WTC11 (cell line): ENCODE measurements around the gene PTPRN2. TPM values are rescaled to one million over a fixed set of nuclear protein-coding genes. Genes with fewer than 3 reads are reported as not detected.

Experiments used
- ATAC-seq: fragments of 200-7000 bp; cut with Tn5 transposase; 2 replicates; pipeline ENCODE4 v1.10.0; 2021; ENCODE audit warnings: mild to moderate bottlenecking, moderate library complexity
- CTCF ChIA-PET: fragments of 300-600 bp; sonication (Branson Sonifier 250); formaldehyde crosslinking; loops from one replicate; lab custom pipeline; 2021; ENCODE audit warnings: antibody characterized with exemption; lab: Charles Lee
- POLR2A ChIA-PET: fragments of 350-600 bp; sonication (Branson Sonifier 250); formaldehyde crosslinking; loops from one replicate; lab custom pipeline; 2021; ENCODE audit warnings: antibody characterized with exemption; lab: Charles Lee
- DNase-seq: peaks from one replicate; pipeline ENCODE4 v3.0.0; 2021; ENCODE audit warnings: low spot score
- H3K27ac Mint-ChIP-seq: 2 replicates; pipeline ENCODE4 v1.8.0; 2021; ENCODE audit warnings: mixed read lengths
- H3K27me3 Mint-ChIP-seq: 2 replicates; pipeline ENCODE4 v1.8.0; 2021; ENCODE audit warnings: low read depth, mild to moderate bottlenecking, moderate library complexity, mixed read lengths
- H3K36me3 Mint-ChIP-seq: 2 replicates; pipeline ENCODE4 v1.8.0; 2021; ENCODE audit warnings: mixed read lengths
- H3K4me1 Mint-ChIP-seq: 2 replicates; pipeline ENCODE4 v1.8.0; 2022; ENCODE audit warnings: mixed read lengths
- H3K4me3 Mint-ChIP-seq: 2 replicates; pipeline ENCODE4 v1.8.0; 2021; ENCODE audit warnings: mild to moderate bottlenecking, moderate library complexity, mixed read lengths
- H3K9me3 Mint-ChIP-seq: 2 replicates; pipeline ENCODE4 v1.8.0; 2021; ENCODE audit warnings: mixed read lengths
- ELF4 ChIP-seq: sonication (generic); formaldehyde crosslinking; IDR thresholded peaks from 2 replicates; pipeline ENCODE4 v1.8.1; 2022; ENCODE audit warnings: low read depth, mild to moderate bottlenecking, moderate library complexity, missing genetic modification reagents
- ESRRA ChIP-seq: sonication (generic); formaldehyde crosslinking; IDR thresholded peaks from 2 replicates; pipeline ENCODE4 v1.8.1; 2022; ENCODE audit warnings: mild to moderate bottlenecking, missing genetic modification reagents, borderline replicate concordance
- ETV6 ChIP-seq: sonication (generic); formaldehyde crosslinking; IDR thresholded peaks from 2 replicates; pipeline ENCODE4 v1.8.1; 2022; ENCODE audit warnings: mild to moderate bottlenecking, missing genetic modification reagents
- GRHL2 ChIP-seq: fragments of 250-450 bp; sonication (Bioruptor Pico); IDR thresholded peaks from 2 replicates; pipeline ENCODE4 v1.8.0; 2022; ENCODE audit warnings: mild to moderate bottlenecking, moderate library complexity; ENCODE audit not compliant: insufficient replicate concordance, severe bottlenecking
- HMGA2 ChIP-seq: fragments of 250-450 bp; sonication (Bioruptor Pico); IDR thresholded peaks from 2 replicates; pipeline ENCODE4 v1.4.0; 2021; ENCODE audit warnings: mild to moderate bottlenecking, moderate library complexity
- MXD4 ChIP-seq: fragments of 250-450 bp; sonication (Bioruptor Pico); IDR thresholded peaks from 2 replicates; pipeline ENCODE4 v1.8.0; 2021; ENCODE audit warnings: mild to moderate bottlenecking, moderate library complexity, borderline replicate concordance
- NFATC4 ChIP-seq: fragments of 250-450 bp; sonication (Bioruptor Pico); IDR thresholded peaks from 2 replicates; pipeline ENCODE4 v1.9.0; 2021; ENCODE audit warnings: mild to moderate bottlenecking
- NR1H2 ChIP-seq: sonication (generic); formaldehyde crosslinking; IDR thresholded peaks from 2 replicates; pipeline ENCODE4 v1.9.0; 2021; ENCODE audit warnings: mild to moderate bottlenecking, moderate library complexity, missing genetic modification reagents
- SMAD4 ChIP-seq: sonication (generic); formaldehyde crosslinking; IDR thresholded peaks from 2 replicates; pipeline ENCODE4 v1.8.0; 2022; ENCODE audit warnings: mild to moderate bottlenecking, missing genetic modification reagents
- SOX15 ChIP-seq: fragments of 250-450 bp; sonication (Bioruptor Pico); IDR thresholded peaks from 2 replicates; pipeline ENCODE4 v1.9.0; 2021; ENCODE audit warnings: mild to moderate bottlenecking
- ZNF138 ChIP-seq: sonication (generic); formaldehyde crosslinking; conservative IDR thresholded peaks from 2 replicates; pipeline ENCODE4 v1.8.1; 2022; ENCODE audit warnings: mild to moderate bottlenecking, moderate library complexity, missing genetic modification reagents
- ZNF219 ChIP-seq: sonication (generic); formaldehyde crosslinking; IDR thresholded peaks from 2 replicates; pipeline ENCODE4 v1.8.0; 2023; ENCODE audit warnings: missing genetic modification reagents, mild to moderate bottlenecking, borderline replicate concordance
- ZNF396 ChIP-seq: fragments of 250-450 bp; sonication (Bioruptor Pico); IDR thresholded peaks from 2 replicates; pipeline ENCODE4 v1.8.0; 2021; ENCODE audit warnings: mild to moderate bottlenecking, moderate library complexity, borderline replicate concordance
- ZNF416 ChIP-seq: fragments of 250-450 bp; sonication (Bioruptor Pico); IDR thresholded peaks from 2 replicates; pipeline ENCODE4 v1.9.0; 2021; ENCODE audit warnings: mild to moderate bottlenecking, inconsistent platforms
- ZNF423 ChIP-seq: fragments of 250-450 bp; sonication (Bioruptor Pico); IDR thresholded peaks from 2 replicates; pipeline ENCODE4 v2.1.2; 2022; ENCODE audit warnings: mild to moderate bottlenecking, moderate library complexity
- ZNF671 ChIP-seq: fragments of 250-450 bp; sonication (Bioruptor Pico); IDR thresholded peaks from 2 replicates; pipeline ENCODE4 v1.8.0; 2021; ENCODE audit warnings: mild to moderate bottlenecking
- total RNA-seq: library from RNA; stranded (reverse); gene quantifications from 3 replicates; pipeline ENCODE4 v1.2.3, GENCODE V29; 2021
- TF ChIP-seq, protein P1 (sequence below): sonication (generic); formaldehyde crosslinking; IDR thresholded peaks from 2 replicates; pipeline ENCODE4 v1.8.0; 2022; ENCODE audit warnings: mild to moderate bottlenecking, missing genetic modification reagents
- TF ChIP-seq, protein P2 (sequence below): sonication (generic); formaldehyde crosslinking; conservative IDR thresholded peaks from 2 replicates; pipeline ENCODE4 v1.8.1; 2023; ENCODE audit warnings: mild to moderate bottlenecking, low read depth, missing genetic modification reagents, moderate library complexity
- TF ChIP-seq, protein P3 (sequence below): fragments of 250-450 bp; sonication (Bioruptor Pico); conservative IDR thresholded peaks from 2 replicates; pipeline ENCODE4 v1.9.0; 2021; ENCODE audit warnings: mild to moderate bottlenecking
- TF ChIP-seq, protein P4 (sequence below): sonication (generic); formaldehyde crosslinking; IDR thresholded peaks from 2 replicates; pipeline ENCODE4 v1.8.1; 2023; ENCODE audit warnings: mild to moderate bottlenecking, missing genetic modification reagents
- TF ChIP-seq, protein P5 (sequence below): sonication (generic); formaldehyde crosslinking; IDR thresholded peaks from 2 replicates; pipeline ENCODE4 v1.8.1; 2023; ENCODE audit warnings: mild to moderate bottlenecking, missing genetic modification reagents, borderline replicate concordance
- TF ChIP-seq, protein P6 (sequence below): sonication (generic); formaldehyde crosslinking; IDR thresholded peaks from 2 replicates; pipeline ENCODE4 v1.8.1; 2022; ENCODE audit warnings: missing genetic modification reagents, borderline replicate concordance

The PTPRN2 gene
- total RNA-seq, 1 experiment from 2014 or later: 4.7 TPM

DNA sequence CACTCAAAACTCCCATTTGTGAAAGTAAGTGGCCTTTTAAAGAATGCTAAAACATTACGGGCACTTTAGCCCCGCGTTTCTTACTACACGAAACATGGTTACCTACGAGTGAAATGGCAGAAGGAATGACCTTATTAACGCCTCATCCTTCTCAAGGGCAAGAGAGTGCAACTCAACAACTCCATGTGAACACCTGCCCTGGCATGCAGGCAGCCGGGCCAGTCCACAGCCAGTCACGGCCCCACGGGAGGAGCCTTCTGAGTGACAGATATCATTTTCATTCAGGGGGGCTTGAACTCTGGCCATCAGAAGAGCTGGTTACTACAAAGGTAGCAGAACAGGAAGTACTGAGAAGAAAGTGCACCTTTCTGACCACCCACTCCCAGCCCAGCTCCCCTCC, 236.1 kb downstream of the PTPRN2 start:
- ATAC-seq (no peak), DNase-seq (no peak)
- TF ChIP-seq, protein P1, sequence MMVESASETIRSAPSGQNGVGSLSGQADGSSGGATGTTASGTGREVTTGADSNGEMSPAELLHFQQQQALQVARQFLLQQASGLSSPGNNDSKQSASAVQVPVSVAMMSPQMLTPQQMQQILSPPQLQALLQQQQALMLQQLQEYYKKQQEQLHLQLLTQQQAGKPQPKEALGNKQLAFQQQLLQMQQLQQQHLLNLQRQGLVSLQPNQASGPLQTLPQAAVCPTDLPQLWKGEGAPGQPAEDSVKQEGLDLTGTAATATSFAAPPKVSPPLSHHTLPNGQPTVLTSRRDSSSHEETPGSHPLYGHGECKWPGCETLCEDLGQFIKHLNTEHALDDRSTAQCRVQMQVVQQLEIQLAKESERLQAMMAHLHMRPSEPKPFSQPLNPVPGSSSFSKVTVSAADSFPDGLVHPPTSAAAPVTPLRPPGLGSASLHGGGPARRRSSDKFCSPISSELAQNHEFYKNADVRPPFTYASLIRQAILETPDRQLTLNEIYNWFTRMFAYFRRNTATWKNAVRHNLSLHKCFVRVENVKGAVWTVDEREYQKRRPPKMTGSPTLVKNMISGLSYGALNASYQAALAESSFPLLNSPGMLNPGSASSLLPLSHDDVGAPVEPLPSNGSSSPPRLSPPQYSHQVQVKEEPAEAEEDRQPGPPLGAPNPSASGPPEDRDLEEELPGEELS (CRISPR knock-in tag): no peak
- no peak for TF ChIP-seq ESRRA (CRISPR knock-in tag)
- no peak for TF ChIP-seq GRHL2 (CRISPR knock-in tag)
- no peak for TF ChIP-seq ZNF219
- no peak for TF ChIP-seq ZNF416 (CRISPR knock-in tag)
- TF ChIP-seq ELF4 (CRISPR knock-in tag): no peak
- no peak for TF ChIP-seq ZNF396 (CRISPR knock-in tag)
- TF ChIP-seq, protein P2, sequence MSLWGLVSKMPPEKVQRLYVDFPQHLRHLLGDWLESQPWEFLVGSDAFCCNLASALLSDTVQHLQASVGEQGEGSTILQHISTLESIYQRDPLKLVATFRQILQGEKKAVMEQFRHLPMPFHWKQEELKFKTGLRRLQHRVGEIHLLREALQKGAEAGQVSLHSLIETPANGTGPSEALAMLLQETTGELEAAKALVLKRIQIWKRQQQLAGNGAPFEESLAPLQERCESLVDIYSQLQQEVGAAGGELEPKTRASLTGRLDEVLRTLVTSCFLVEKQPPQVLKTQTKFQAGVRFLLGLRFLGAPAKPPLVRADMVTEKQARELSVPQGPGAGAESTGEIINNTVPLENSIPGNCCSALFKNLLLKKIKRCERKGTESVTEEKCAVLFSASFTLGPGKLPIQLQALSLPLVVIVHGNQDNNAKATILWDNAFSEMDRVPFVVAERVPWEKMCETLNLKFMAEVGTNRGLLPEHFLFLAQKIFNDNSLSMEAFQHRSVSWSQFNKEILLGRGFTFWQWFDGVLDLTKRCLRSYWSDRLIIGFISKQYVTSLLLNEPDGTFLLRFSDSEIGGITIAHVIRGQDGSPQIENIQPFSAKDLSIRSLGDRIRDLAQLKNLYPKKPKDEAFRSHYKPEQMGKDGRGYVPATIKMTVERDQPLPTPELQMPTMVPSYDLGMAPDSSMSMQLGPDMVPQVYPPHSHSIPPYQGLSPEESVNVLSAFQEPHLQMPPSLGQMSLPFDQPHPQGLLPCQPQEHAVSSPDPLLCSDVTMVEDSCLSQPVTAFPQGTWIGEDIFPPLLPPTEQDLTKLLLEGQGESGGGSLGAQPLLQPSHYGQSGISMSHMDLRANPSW (CRISPR knock-in tag): no peak
- no peak for TF ChIP-seq HMGA2
- TF ChIP-seq MXD4 (CRISPR knock-in tag): no peak
- TF ChIP-seq NR1H2: no peak
- TF ChIP-seq, protein P3, sequence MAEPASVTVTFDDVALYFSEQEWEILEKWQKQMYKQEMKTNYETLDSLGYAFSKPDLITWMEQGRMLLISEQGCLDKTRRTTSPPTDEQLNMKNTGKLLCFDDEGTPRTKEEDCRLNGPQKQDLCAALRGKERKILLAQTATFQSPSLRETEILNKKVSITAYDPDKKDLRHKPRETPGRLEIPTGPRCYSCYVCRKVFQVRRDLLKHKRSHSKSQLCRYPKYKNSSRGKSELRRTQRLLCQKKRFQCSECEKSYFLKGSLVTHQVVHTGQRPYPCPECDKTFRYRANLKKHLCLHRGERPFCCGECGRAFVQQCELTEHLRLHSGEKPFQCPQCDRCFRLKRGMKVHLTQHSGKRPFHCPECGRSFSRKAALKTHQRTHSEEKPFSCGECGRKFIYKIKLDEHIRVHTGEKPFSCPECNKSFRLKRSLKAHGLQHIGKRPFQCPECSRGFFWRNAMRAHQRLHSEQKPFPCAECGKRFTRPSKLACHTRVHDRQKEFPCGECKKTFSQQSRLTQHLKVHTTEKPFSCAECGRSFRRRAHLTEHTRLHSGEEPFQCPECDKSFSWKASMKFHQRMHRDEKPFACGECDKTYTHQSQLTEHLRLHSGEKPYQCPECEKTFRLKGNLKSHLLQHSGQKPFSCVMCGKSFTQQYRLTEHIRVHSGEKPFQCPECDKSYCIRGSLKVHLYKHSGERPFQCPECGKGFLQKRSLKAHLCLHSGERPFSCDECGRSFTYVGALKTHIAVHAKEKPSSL: no peak
- TF ChIP-seq, protein P4, sequence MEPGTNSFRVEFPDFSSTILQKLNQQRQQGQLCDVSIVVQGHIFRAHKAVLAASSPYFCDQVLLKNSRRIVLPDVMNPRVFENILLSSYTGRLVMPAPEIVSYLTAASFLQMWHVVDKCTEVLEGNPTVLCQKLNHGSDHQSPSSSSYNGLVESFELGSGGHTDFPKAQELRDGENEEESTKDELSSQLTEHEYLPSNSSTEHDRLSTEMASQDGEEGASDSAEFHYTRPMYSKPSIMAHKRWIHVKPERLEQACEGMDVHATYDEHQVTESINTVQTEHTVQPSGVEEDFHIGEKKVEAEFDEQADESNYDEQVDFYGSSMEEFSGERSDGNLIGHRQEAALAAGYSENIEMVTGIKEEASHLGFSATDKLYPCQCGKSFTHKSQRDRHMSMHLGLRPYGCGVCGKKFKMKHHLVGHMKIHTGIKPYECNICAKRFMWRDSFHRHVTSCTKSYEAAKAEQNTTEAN (CRISPR knock-in tag): no peak
- ChIA-PET POLR2A (no interaction called here), CTCF (interaction anchor here (0.9 to 1.9 kb wide), 3 partner anchors 123 to 919 kb away, joined by 3 to 6 read pairs (median 3); no protein-coding TSS in a partner anchor)
- Mint-ChIP-seq H3K4me1 (peaks cover 32% of the 10 kb centered on the region), H3K4me3 (peak overlapping the region; percentile 72), H3K36me3 (peaks cover 14% of the 10 kb centered on the region), H3K9me3 (peaks cover 16% of the 10 kb centered on the region), H3K27ac (no peak overlapping the region), H3K27me3 (peaks cover 52% of the 10 kb centered on the region)

DNA sequence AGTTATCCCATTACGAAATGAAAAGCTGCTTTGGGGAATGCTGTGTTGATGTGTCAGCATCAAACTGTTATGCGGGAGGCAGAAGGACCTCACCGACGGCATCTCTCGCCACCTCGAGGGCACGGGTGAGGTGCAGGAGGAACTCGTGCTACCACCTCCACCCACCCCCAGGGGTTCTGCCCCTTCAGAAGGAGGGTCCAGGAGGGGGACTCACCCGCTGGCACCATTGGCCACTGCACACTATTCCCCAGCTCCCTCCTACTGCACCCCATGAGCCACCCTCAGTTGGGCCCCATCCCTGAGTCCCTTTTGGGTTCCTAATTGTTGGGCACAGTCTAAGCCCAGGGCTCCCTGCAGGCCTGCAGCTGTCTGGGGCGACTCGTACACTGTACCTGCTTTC, 236.6 kb downstream of the PTPRN2 start:
- Mint-ChIP-seq H3K36me3 (peaks cover 14% of the 10 kb centered on the region), H3K9me3 (peaks cover 16% of the 10 kb centered on the region), H3K27me3 (peaks cover 52% of the 10 kb centered on the region), H3K4me1 (peaks cover 32% of the 10 kb centered on the region), H3K4me3 (peak overlapping the region; percentile 72), H3K27ac (no peak overlapping the region)
- ChIA-PET POLR2A (no interaction called here), CTCF (interaction anchor here (0.9 to 1.9 kb wide), 3 partner anchors 32 to 877 kb away, joined by 3 to 6 read pairs (median 3); no protein-coding TSS in a partner anchor)
- DNase-seq (no peak), ATAC-seq (no peak; the same call in 1 of the 2 replicates)
- TF ChIP-seq HMGA2 (no peak), NFATC4 (CRISPR knock-in tag) (no peak), ZNF671 (no peak), ZNF219 (no peak), SOX15 (no peak), ZNF423 (CRISPR knock-in tag) (no peak), ETV6 (CRISPR knock-in tag) (no peak), SMAD4 (no peak), ZNF138 (CRISPR knock-in tag) (no peak)
- TF ChIP-seq, protein P5, sequence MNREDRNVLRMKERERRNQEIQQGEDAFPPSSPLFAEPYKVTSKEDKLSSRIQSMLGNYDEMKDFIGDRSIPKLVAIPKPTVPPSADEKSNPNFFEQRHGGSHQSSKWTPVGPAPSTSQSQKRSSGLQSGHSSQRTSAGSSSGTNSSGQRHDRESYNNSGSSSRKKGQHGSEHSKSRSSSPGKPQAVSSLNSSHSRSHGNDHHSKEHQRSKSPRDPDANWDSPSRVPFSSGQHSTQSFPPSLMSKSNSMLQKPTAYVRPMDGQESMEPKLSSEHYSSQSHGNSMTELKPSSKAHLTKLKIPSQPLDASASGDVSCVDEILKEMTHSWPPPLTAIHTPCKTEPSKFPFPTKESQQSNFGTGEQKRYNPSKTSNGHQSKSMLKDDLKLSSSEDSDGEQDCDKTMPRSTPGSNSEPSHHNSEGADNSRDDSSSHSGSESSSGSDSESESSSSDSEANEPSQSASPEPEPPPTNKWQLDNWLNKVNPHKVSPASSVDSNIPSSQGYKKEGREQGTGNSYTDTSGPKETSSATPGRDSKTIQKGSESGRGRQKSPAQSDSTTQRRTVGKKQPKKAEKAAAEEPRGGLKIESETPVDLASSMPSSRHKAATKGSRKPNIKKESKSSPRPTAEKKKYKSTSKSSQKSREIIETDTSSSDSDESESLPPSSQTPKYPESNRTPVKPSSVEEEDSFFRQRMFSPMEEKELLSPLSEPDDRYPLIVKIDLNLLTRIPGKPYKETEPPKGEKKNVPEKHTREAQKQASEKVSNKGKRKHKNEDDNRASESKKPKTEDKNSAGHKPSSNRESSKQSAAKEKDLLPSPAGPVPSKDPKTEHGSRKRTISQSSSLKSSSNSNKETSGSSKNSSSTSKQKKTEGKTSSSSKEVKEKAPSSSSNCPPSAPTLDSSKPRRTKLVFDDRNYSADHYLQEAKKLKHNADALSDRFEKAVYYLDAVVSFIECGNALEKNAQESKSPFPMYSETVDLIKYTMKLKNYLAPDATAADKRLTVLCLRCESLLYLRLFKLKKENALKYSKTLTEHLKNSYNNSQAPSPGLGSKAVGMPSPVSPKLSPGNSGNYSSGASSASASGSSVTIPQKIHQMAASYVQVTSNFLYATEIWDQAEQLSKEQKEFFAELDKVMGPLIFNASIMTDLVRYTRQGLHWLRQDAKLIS: no peak
- TF ChIP-seq, protein P6, sequence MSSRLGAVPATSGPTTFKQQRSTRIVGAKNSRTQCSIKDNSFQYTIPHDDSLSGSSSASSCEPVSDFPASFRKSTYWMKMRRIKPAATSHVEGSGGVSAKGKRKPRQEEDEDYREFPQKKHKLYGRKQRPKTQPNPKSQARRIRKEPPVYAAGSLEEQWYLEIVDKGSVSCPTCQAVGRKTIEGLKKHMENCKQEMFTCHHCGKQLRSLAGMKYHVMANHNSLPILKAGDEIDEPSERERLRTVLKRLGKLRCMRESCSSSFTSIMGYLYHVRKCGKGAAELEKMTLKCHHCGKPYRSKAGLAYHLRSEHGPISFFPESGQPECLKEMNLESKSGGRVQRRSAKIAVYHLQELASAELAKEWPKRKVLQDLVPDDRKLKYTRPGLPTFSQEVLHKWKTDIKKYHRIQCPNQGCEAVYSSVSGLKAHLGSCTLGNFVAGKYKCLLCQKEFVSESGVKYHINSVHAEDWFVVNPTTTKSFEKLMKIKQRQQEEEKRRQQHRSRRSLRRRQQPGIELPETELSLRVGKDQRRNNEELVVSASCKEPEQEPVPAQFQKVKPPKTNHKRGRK (CRISPR knock-in tag): no peak
